WERI-Rb-1 (cell line): ENCODE data around the gene TAF4.

Source experiments
- DNase-seq: peaks from one replicate; pipeline ENCODE4 v3.0.0-alpha.2; 2020
- H3K27ac ChIP-seq: fragments of 250-450 bp; sonication (Bioruptor Pico); 2 replicates; pipeline ENCODE4 v1.5.1; 2020; ENCODE audit warnings: mild to moderate bottlenecking, moderate library complexity
- H3K27me3 ChIP-seq: fragments of 250-450 bp; sonication (Bioruptor Pico); 2 replicates; pipeline ENCODE4 v1.5.1; 2021; ENCODE audit warnings: mild to moderate bottlenecking, low read depth, moderate library complexity; ENCODE audit not compliant: insufficient read depth, severe bottlenecking
- H3K36me3 ChIP-seq: fragments of 250-450 bp; sonication (Bioruptor Pico); 2 replicates; pipeline ENCODE4 v1.5.1; 2020; ENCODE audit warnings: mild to moderate bottlenecking, moderate library complexity
- H3K4me3 ChIP-seq: 2 replicates; pipeline ENCODE4 v1.5.1; 2011; ENCODE audit warnings: low read depth, mild to moderate bottlenecking, control low read depth, low read length
- H3K9me3 ChIP-seq: fragments of 250-450 bp; sonication (Bioruptor Pico); 2 replicates; pipeline ENCODE4 v1.5.1; 2021; ENCODE audit warnings: mild to moderate bottlenecking, moderate library complexity; ENCODE audit not compliant: severe bottlenecking
- CTCF ChIP-seq: IDR thresholded peaks from 2 replicates; pipeline ENCODE4 v1.5.1; 2011; ENCODE audit warnings: low read depth, mild to moderate bottlenecking, control low read depth, inconsistent platforms, low read length

TAF4 gene

DNA sequence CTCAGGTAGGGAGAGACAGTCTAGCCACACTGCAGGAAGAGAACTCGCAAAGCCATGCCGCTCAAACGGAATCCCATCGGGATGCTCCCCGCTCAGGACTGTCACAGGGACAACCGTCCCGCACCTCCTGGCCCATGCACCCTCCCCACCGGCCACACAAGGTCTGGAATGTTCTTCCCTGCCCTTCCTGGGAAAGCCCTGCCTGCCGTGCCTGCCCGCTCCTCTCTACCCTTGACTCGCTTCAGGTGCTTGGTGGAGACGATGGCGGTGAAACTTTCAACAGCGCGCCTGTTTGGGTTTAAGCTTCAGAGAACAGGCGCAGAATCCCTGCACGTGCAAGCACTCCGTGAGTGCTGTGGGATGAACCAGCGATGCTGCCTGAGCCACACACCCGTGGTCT is 20.6 kb downstream of the TAF4 start:
- Histone ChIP-seq H3K9me3 (no peaks in the 10 kb centered on the region), H3K36me3 (no peaks in the 10 kb centered on the region), H3K27me3 (no peaks in the 10 kb centered on the region), H3K27ac (no peak overlapping the region), H3K4me3 (no peak overlapping the region)
- no peak for DNase-seq
- TF ChIP-seq CTCF = no peak

GRCh38 chr20:62044631-62045030 is 21.1 kb downstream of the TAF4 start:
- TF ChIP-seq CTCF = no peak
- no peak overlapping the region for H3K27ac ChIP-seq

DNA sequence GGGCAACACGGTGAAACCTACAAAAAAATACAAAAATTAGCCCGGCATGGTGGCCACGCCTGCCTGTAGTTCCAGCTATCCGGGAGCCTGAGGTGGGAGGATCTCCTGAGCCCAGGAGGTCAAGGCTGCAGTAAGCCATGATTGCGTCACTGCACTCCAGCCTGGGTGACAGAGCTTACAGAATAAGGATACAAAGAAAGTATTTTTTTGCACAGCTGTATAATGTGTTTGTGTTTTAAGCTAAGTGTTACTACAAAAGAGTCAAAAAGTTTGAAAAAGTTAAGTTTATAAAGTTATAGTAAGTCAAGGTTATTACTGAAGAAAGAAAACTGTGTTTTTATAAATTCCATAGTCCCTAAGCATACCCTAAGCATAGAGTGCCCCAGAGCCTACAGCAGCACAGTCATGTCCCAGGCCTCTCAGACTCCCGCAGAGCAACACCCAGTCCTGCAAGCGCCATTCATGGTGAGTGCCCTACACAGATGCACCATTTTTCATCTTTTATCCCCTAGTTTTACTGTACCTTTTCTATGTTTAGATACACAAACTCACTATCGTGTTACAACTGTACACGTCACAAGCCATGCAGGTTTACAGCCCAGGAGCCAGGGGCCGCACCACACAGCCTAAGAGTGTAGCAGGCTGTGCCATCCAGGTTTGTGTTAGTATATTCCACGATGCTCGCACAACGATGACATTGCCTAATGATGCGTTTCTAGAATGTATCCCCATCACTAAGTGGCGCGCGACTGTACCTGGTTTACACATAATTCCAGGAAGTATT is 22.4 kb downstream of the TAF4 start:
- no peak for DNase-seq
- Histone ChIP-seq H3K9me3 (no peaks in the 10 kb centered on the region), H3K4me3 (no peak overlapping the region), H3K27ac (no peak overlapping the region), H3K36me3 (no peaks in the 10 kb centered on the region), H3K27me3 (no peaks in the 10 kb centered on the region)
- no peak for TF ChIP-seq CTCF

More at GRCh38 chr20:62044631-62045030, 21.1 kb downstream of the TAF4 start:
- H3K36me3 ChIP-seq = no peaks in the 10 kb centered on the region
- H3K4me3 ChIP-seq = no peak overlapping the region
- no peak for DNase-seq
- H3K9me3 ChIP-seq = no peaks in the 10 kb centered on the region
- H3K27me3 ChIP-seq = no peaks in the 10 kb centered on the region

GRCh38 chr20:62042025-62042820 is 23.5 kb downstream of the TAF4 start:
- Histone ChIP-seq H3K36me3 (no peaks in the 10 kb centered on the region), H3K4me3 (no peak overlapping the region), H3K27ac (no peak overlapping the region), H3K27me3 (no peaks in the 10 kb centered on the region), H3K9me3 (no peaks in the 10 kb centered on the region)
- no peak for DNase-seq
- no peak for TF ChIP-seq CTCF

GRCh38 chr20:62040933-62041332 is 24.7 kb downstream of the TAF4 start:
- TF ChIP-seq CTCF = no peak
- no peaks in the 10 kb centered on the region for H3K36me3 ChIP-seq

More at GRCh38 chr20:62040933-62041332, 24.7 kb downstream of the TAF4 start:
- DNase-seq = no peak
- H3K27ac ChIP-seq = no peak overlapping the region
- no peak overlapping the region for H3K4me3 ChIP-seq
- H3K9me3 ChIP-seq = no peaks in the 10 kb centered on the region
- no peaks in the 10 kb centered on the region for H3K27me3 ChIP-seq
